ENCODE data around the gene PLD4.

- TF ChIP-seq GABPA (IDR thresholded peaks at IDR 0.05; ENCODE audit: low read depth) (no peak), CTCF (IDR thresholded peaks at IDR 0.05; ENCODE audit: insufficient read depth, low read length) (no peak), REST (IDR thresholded peaks at IDR 0.05; ENCODE audit: insufficient replicate concordance, low read depth) (no peak), POLR2AphosphoS5 (IDR thresholded peaks at IDR 0.05; ENCODE audit: low read depth) (no peak), SPI1 (IDR thresholded peaks at IDR 0.05; ENCODE audit: borderline replicate concordance, low read depth) (no peak)
Measured at GRCh38 chr14:104956290-104956890, 31.7 kb downstream of the PLD4 start.
